HG03558 (cell line): ENCODE data around the gene ROR2.
"Not testable (repeated sequence)": the region's sequence is repeated elsewhere in the genome, so short reads cannot be mapped to it uniquely, and the experiment has no call there.

Experiments used
- ATAC-seq: cut with Tn5 transposase; IDR thresholded peaks from one replicate; pipeline ENCODE4 v1.9.1; 2021; ENCODE audit warnings: moderate number of reproducible peaks; ENCODE audit not compliant: unreplicated experiment; ENCODE audit errors: extremely low read depth

ROR2 gene

DNA sequence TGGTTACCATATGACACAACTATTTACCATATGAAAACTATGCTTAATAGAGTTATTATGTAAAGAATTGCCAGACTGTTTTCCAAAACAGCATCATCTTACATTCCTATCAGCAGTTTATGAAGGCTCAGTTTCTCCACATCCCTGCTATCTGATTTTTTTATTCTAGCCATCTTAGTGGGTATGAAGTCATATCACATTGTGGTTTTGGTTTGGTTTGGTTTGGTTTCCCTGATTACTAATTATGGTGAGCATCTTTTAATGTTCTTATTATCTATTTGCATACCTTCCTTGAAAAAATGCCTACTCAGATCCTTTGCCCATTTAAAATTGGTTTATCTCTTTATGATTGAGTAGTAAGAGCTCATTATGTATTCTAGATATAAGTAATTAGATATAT, 327.0 kb downstream of the ROR2 start:
- no peak for ATAC-seq

DNA sequence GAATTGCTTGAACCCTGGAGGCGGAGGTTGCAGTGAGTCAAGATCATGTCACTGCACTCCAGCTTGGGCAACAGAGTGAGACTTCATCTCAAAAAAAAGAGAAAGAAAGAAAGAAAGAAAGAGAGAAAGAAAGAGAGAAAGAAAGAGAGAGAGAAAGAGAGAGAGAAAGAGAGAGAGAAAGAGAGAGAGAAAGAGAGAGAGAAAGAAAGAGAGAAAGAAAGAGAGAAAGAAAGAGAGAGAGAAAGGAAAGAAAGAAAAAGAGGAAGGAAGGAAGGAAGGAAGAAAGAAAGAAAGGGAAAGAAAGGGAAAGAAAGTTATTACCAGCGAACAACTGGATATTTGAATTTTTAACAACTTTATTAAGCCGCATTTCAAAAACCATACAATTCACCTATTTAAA, 327.9 kb downstream of the ROR2 start:
- not testable (repeated sequence) for ATAC-seq

DNA sequence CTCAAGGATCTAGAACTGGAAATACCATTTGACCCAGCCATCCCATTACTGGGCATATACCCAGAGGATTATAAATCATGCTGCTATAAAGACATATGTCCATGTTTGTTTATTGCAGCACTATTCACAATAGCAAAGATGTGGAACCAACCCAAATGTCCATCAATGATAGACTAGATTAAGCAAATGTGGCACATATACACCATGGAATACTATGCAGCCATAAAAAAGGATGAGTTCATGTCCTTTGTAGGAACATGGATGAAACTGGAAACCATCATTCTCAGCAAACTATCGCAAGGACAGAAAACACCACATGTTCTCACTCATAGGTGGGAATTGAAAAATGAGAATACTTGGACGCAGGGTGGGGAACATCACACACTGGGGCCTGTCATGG, 336.0 kb downstream of the ROR2 start:
- ATAC-seq = not testable (repeated sequence)

DNA sequence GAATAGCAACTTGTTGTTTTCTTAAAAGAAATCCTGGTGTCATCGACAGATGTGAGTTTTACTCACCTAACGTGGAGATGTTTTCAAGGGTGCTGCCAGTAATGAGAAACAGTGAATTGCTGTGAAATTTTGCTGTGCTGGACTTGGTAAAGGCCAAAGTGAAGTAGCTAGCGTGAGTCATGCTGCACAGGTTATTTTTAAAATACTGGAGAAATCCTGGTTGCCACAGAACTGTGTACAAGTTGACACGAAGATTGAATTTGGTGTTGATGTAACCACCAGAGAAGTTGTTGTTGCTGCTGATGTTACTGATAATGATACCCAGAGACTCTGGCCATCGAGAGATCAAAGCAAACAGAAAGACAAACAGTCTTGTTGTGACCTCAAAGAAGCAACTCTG, 338.4 kb downstream of the ROR2 start:
- no peak for ATAC-seq

DNA sequence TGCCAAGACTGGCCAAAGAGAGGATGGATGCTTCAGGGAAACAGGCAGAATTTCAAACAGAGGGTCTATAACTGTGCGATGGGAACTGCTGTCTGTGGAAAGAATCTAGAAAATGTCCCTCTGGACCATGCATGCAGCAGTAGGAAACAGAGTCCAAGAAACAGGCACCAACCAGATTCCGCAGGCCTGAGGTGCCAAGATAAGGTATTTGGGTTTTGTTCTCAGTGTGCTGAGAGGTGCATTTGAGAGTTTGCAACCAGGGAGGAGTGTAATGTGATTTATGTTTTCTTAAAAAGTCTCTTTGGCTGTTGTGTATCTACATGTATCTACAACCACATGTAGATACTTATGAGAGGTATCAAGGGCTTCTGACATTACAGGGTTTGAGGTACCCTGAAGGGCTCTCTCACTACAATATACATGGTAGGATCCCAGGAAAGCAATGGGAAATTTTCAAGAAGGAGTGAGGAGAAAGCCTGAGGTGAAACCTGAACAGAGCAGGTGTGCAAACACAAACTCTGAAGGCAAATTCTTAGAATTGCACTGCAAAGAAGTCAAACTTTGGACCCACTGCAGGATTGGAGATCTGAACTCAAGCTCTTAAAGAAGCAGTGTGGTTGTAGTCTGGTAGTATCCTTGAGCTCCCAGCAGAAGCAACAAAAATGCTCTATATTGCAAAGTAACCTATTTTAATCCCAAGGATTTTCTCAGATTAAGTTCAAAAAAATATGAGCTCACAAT, 343.6 kb downstream of the ROR2 start:
- no peak for ATAC-seq

DNA sequence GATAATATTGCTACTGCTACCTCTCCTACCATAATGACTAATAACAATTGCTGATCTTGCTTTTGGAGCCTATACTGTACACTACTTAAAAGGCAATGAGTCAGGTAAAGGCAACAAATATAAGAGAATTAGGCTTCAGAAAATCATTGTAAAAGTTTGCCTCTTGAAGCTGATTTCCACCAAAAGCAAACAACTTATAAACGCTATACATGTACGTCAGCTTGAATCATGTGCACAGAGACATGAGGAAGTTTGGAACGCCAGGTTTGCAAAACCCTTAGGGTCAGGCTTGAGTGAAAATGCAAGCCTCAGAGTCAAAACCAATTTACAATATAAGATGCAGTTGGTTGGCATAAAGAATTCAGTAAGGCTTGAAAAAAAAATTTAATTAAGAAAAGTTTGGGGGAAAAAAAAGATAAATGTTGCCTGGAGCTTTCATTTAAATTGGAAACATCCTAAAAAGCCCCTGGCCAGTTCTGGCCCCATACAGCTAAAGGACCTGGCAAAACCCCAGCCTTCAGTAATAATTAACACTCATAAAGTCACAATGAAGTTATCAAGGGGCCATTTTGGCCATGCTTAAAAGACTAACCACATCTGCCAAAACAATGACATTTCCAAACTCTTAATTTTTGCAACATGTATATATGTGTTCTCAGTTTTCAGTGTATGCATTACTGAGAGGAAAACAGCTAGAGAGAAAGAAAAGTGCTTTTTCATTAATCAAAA, 345.4 kb downstream of the ROR2 start:
- ATAC-seq = no peak

DNA sequence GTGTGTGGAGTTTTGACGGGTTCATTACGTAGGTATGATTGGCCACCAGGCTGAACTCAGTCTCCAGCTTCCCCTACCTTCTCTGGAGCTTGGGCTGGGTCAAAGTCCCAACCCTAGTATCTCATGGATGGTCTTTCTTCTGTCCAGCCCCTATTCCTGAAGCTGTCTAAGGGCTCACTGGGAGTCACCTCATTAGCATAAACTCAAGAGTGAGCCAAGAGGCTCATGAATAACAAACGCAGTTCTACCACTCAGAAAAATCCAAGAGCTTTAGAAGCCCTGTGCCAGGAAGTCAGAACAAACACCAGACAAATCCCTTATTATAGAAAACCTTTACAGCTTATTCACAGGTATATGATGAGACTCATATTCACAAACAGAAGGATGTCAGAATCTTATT, 346.1 kb downstream of the ROR2 start:
- ATAC-seq = no peak

DNA sequence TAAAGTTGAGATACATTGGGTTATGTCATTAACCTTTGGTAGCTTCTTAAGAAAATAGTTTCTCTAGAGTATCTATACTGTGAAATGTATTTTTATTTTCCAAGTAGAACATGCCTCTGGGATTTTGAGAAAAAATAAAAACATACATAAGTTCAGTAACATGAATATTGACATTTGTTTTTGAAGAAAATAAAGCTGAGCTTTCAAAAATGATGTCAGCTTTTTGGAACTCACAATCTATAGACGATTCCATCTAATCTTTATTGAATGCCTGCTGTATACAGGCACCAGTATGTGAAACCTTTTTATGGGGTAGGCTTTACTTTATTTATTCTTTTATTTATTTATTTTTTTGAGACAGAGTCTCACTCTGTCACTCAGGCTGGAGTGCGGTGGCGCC, 350.5 kb downstream of the ROR2 start:
- ATAC-seq = no peak

DNA sequence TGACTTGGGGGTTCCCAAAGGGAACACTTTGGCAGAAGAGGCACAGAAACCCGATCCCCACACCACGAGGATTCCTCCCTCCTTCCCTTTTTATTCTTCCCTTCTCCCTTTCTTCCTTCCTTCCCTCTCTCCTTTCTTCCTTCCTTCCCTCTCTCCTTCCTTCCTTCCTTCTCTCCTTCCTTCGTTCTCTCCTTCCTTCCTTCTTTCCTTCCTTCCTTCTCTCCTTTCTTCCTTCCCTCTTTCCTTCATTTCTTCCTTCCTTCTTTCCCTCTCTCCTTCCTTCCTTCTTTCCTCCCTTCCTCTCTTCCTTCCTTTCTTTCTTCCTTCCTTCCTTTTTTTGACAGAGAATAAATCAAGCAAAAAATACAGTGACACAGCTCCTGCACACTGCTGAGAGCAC, 358.4 kb downstream of the ROR2 start:
- no peak for ATAC-seq

DNA sequence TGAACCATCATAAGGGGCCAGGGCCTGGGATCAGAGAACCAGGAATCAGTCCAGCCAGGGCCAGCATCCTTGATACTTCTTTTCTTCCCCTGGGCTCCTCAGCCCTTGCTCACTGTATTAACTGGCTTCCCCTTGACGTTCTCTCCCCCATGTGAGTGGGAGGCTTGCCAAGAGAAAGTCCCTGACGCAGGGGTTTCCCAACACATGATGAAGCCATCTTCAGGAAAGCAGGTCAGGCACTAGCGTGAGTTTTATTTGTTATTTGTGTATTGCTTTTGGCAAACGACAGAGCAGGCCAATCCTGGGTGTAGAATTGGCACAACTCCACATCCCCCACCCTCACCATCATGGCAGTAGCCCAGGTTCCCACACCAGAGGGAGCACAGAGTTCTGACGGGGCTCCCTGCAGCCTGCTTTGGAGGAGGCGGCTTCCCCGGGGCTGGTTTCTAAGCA, 360.9 kb downstream of the ROR2 start:
- no peak for ATAC-seq

DNA sequence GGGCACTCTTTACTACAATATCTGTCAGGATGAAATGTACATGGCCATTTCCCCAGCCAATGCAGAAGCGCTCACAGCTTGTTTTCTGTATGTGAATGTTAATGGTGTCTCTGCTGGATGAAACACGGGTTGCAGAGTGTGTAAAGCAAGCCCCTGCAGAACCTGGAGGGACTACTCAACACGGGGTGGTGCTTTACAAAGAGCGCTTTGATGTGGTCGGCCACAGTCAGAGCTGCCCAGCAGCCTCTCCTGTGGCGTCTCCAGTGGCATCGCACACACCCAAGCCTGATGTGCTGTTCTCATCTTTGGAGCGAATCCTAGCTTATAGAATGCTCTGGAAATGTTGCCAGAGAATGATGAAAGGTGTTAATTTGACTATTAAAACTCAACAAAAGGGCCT, 363.7 kb downstream of the ROR2 start:
- no peak for ATAC-seq

DNA sequence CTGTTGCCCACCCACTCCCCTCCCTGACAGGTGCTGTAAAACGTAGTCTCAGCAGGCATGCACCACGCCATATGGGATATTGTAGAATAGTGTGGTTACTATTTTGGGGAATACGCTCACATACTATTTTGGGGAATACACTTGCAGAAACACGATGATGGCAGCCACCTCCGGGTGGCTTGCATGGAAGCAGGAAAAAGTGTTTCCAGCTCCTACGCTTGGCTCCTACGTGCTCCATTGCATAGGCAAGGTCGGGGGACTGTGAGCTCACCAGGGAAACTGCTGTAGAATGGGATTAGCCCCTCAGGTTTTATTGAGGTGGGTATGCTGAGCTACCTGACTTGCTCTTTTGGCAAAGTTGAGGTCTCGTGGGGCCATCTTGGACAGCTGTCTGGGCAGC, 366.1 kb downstream of the ROR2 start:
- ATAC-seq = no peak

DNA sequence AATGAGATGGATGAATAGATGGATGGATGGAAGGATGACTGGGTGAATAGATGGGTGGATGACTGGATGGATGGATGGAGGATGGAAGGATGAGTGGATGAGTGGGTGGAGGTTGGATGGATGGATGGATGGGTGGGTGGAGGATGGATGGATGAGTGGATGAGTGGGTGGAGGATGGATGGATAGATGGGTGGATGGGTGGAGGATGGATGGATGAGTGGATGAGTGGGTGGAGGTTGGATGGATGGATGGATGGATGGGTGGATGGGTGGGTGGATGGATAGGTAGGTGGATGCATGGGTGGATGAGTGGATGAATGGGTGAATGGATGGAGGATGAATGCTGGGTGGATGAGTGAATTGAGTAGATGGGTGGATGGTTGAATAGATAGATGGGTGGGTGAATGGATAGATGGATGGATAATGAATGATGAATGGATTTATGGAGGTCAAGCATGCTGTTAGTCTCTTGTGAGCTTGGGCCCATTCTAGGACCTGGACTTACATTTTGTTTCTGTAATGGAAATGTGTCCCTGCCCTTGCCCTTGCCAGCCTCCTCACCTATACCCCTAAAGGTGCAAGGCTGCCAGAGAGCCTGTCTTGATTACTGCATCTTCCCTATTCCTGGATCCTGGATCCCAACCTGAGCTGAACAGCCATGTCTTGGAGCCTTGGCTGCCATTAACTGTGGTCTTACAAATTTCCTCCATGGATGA, 366.7 kb downstream of the ROR2 start:
- no peak for ATAC-seq

DNA sequence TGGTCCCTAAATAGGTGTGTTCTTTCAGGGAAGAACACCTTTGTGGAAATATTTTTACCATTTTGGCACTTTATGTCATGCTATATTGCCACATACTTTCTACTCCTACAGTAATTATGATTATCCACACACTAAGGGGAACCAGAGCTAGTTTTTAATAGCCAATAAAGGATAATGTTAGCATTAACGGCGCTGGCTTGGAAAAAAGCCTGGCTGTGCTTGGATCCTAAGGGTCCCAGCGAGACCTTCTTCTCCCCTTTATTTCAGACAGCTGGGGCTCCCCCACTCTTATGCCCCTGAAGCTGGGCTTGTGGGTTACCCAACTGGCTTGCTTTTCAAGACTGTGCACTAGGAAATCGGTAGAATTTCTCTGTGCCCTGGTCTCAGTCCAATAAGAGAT, 367.8 kb downstream of the ROR2 start:
- no peak for ATAC-seq

DNA sequence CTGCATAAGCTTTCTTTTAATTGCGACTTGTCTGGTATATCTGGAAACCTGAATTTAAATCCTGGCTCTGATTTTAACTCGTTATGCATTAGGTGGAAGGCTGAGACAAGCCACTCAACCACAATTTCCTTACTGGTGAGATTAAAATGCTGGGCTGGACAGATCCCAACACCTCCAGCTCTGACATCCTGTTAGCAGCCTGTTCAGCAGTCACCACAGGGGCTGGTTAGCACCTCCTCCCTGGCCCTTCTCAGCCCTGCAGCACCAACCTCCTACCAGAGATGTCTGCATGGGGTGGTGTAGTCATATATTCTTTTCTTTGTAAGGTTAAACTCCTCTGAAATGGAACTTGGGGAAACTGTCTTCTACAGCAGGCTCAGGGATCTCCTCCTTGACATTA, 369.9 kb downstream of the ROR2 start:
- ATAC-seq = no peak

DNA sequence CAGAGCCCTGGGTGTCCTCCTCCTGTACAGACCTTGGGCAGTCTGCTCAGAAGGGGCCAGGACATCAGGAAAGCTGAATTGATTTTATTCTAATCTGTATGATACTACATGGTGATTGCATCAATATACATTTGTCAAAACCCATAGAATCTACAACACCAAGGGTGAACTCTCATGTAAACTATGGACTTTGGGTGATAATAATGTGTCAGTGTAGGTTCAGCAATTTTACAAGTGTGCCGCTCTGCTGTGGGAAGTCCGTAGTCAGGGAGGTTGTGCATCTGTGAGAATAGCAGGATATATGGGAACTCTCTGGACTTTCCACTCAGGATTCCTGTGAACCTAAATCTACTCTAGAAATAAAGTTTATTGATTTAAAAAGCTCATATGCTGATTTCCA, 371.1 kb downstream of the ROR2 start:
- no peak for ATAC-seq

DNA sequence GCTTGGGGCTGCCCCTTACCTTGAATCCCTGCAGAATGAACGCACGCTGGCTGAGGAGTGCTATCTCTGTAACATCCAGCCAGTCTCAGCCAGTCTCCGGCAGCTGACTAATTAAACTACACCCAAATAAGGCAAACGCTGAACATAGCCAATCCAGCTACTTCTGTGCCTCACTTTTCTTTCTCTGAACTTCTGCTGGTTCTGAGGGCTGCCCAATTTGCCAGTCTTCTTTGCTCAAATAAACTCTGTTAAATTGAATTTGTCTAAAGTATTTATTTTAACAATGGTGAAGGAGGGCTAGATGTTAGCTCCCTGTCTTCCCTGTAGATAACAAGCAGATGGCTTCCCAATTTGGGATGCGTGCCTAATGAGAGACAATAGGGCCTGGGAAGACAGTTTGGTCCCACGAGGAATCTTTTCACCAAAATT, 372.4 kb downstream of the ROR2 start:
- no peak for ATAC-seq

DNA sequence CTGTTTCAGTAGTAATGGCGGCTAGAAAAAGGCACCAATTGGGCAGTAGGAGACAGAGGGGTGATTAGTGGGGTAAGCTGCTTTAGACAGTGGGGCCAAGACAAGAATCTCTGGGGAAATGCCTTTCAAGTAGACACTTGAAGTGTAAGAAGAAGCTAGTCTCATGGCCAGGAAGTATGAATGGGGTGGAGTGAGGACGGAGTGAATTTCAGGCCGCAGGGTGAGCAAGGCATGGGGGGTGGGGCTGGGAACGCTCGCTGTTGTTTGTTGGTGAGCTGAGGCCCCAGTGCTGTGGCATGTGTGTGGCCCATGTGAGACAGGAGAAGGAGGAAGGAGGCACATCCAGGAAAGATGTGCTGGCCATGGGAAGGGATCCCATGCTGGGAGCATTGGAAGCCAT, 377.2 kb downstream of the ROR2 start:
- ATAC-seq = no peak

DNA sequence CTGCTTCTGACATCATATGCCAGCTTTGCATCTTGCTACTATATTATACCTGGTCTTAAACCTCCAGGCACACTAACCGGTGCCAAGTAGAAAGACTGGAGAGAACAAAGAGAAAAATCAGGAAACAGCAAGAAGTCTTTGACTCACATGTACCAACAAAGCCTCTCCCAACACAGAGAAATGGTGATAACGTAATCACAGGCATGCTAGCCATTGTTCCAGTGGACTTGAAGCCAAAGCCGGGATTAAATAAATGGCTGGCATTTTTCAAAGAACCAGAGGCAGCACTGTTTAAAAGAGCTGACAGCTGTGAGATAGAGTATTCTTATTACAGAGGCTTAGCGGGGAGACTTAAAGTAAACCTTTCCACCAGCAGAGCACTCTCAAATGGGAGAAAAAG, 378.0 kb downstream of the ROR2 start:
- no peak for ATAC-seq

DNA sequence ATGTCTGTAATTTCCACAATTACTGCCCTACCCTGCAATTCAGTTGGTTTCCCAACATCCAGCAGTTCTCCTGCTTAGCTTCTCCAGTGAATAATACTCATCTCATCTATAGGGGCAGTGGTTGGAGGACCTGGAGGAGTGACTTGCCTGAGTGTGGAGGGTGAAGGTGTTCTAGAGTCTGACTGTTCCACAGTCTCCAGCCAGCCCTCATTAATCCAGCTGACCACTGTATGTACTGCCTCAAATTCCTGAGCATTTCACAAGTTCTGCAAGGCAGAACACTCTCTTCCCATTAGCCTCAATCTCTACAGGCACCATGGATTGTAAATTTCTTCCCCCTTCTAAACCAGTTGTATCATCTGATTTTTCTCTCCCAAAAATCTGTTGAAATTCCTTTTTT, 379.0 kb downstream of the ROR2 start:
- ATAC-seq = no peak

DNA sequence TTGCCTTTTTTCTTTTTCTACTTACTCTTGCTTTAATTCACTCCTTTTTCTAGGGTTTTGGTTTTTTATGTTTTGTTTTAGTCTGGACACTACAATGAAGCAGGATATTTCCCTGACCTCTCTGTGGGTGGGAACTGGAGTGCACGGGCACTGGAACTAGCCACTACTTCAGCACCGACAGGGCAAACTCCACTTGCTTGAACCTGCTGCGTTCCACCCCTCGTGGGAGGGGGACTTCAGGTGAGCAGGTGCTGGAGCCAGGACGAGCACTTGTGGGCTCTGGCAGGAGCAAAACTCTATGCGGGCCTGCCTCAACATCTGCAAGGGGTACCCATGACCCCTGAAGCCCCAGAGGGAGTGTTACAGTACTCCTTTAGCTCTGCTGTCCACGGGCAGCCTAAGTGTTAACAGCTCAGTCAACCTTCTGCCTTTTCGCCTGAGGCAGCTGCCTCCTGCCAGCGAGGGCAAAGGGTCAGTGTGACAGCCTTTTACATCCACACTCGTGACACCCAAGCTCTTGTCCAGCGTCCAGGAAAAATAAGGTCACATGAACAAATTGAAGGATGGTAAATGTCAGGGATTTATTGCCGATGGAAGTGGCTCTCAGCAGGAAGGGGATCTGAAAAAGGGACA, 382.3 kb downstream of the ROR2 start:
- no peak for ATAC-seq
